Epithelial cell of proximal tubule (primary cell): ENCODE measurements around the gene NCAPG2. TPM values are rescaled to one million over a fixed set of nuclear protein-coding genes. Genes with fewer than 3 reads are reported as not detected.

ENCODE experiments used
- DNase-seq: peaks from one replicate; pipeline ENCODE4 v3.0.0-alpha.2; 2011; ENCODE audit warnings: low read depth
- H3K4me3 ChIP-seq: 2 replicates; pipeline ENCODE4 v1.5.1; 2011; ENCODE audit warnings: low read depth, mild to moderate bottlenecking, low read length
- total RNA-seq: library from RNA; depleted of rRNA; stranded (reverse); fragments of >200 nt; gene quantifications from 2 replicates; pipeline ENCODE4 v1.2.3, GENCODE V29; 2015
- TF ChIP-seq, protein P1 (sequence below): conservative IDR thresholded peaks from 2 replicates; pipeline ENCODE4 v1.5.1; 2012; ENCODE audit warnings: low read depth, mild to moderate bottlenecking, low read length

The NCAPG2 gene
- total RNA-seq, 1 donor from 2014 or later = 30.1 TPM

DNA sequence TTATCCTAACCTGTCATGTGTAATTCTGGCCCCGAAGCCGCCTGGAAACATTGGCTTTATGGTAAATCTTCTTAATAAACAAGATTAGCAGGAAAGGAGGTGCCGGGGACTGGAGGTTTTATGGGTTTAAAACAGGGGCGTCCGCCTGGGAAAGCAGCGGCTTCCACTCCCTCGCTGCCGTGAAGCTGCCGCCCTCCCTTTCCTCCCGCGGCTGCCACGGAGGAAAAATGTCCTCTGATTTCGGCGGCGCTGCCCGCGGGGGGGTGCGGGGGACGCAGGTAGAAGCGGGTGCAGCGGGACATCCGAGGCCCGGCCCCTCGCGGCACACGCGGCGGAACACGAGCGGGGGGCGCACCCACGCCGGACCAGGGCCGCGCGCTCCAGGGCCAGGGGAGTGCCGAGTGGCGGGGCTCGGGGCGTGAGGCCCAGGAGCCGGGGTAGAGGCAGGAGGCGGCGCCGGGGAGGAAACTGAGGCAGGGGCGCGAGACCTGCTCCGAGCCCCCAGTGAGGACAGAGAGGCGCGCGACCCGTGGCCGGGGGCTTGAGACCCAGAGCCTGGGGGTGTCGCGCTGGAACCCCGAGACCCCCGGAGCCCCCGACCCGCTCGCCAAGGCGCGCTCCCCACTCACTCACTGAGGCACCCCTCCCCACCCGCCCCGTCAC is 118.0 kb downstream of the NCAPG2 start:
- H3K4me3 ChIP-seq = peak overlapping the region; percentile 14
- DNase-seq = no peak
- TF ChIP-seq, protein P1, sequence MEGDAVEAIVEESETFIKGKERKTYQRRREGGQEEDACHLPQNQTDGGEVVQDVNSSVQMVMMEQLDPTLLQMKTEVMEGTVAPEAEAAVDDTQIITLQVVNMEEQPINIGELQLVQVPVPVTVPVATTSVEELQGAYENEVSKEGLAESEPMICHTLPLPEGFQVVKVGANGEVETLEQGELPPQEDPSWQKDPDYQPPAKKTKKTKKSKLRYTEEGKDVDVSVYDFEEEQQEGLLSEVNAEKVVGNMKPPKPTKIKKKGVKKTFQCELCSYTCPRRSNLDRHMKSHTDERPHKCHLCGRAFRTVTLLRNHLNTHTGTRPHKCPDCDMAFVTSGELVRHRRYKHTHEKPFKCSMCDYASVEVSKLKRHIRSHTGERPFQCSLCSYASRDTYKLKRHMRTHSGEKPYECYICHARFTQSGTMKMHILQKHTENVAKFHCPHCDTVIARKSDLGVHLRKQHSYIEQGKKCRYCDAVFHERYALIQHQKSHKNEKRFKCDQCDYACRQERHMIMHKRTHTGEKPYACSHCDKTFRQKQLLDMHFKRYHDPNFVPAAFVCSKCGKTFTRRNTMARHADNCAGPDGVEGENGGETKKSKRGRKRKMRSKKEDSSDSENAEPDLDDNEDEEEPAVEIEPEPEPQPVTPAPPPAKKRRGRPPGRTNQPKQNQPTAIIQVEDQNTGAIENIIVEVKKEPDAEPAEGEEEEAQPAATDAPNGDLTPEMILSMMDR = no peak

DNA sequence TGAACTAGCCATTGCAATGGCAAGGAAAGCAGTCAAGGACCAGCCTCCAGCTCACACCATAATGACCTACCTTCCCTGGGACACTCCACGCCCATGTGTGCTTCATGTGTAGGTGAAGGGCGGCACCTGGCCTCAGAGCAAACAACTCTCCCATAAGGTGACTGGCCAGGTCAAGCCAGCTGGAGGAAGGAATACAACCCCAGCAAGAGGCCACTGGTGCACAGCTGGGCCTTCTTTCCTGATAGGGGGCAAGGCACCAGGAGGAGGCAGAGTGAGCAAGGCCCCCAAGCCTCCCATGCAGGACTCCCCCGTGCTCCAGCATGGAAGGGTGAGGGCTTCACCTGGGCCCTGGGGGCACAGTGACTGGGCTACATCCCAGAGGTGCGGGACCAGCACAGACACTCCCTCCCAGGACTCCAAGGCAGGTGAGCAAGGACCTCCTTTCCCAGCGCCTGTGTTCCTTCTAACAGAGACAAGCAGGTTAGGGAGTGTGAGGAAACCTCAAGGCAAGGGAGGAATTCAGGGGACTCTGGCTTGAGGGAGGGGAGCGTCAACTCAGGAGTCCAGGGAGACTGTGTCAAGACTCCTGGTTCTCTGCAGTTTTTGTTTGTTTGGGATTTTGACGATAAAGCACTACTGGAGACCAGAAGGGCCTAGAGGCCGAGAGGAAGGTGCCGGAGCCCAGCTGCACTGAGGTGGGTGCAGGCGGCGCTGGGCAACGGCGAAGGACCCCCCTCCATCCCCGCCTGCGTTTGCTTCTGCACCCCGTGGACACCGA is 118.7 kb downstream of the NCAPG2 start:
- no peak for DNase-seq
- TF ChIP-seq, protein P1 = no peak
- no peak overlapping the region for H3K4me3 ChIP-seq

DNA sequence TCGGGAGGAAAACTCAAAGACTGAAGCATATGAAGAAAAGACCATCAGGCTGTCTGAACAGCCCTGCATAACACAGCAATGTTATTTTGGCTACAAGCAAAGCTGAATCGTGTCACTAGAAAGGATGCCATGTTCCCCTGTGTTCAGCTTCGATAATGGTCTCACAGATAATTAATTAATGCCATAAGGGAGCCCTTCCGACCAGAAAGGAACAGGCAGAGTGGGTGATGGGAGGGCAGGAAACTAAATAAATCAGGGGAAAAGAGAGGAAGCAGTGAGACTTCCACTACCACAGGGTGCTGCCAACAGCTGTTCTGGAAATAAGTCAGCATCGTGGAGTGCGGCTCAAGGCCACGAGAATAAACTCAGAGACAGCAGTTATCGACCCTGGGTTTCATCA is 120.2 kb downstream of the NCAPG2 start:
- no peak overlapping the region for H3K4me3 ChIP-seq
- TF ChIP-seq, protein P1 = no peak
- no peak for DNase-seq

DNA sequence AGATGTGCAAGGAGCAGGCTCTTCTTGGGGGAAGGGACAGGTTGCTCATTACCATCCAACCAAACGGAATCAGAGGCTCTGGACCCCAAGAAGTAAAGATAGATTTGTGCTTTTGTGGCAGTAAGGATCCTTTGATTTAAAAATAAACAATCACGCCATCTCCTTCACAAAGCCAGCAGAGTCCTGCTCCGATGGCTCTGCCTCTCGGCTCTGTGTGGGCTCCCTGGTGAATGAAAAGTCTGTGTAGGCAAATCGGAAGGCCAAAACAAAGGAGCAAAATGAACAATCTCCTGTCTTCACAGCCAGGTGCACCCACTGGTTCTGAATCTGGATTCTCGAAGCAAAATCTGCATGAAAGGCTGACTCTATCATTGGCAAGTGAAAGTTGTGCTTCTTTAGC is 120.8 kb downstream of the NCAPG2 start:
- no peak for DNase-seq
- TF ChIP-seq, protein P1 = no peak
- no peak overlapping the region for H3K4me3 ChIP-seq

DNA sequence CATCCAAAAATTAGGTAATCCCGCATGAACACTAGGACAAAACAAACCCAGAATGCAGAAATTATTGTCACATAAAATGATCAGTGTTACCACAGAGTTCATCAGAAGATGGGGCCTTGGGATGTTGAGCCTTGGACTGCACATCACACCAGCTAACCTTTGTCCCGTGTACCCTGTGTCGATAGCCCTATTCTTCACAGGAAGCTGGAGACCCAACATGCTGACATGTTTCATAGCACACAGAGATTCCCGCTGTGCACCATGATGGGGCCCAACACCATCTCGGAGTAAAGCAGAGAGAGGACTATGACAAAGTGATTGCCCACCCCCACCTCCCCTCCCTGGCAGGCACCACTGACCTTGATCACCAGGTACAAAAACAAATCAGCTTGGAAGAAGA is 121.5 kb downstream of the NCAPG2 start:
- no peak overlapping the region for H3K4me3 ChIP-seq
- DNase-seq = no peak
- TF ChIP-seq, protein P1 = no peak

DNA sequence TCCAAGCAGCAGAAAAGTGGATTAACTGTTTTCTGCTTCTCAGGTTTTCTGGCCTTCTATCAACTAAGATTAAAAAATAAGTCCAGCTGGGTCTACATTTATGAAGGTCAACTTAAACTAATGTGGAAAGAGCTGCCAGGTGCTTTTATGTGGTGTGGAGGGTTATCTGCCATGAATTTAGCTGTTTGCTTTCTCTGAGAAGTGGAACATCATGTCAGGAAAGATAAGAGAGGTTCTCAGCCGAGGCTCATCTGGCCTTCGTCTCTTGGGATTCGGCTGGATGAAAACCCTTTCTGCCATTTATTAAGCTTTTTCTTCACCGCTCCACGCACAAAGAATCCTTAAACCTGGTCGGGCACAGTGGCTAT is 122.5 kb downstream of the NCAPG2 start:
- TF ChIP-seq, protein P1 = no peak
- DNase-seq = no peak
- H3K4me3 ChIP-seq = no peak overlapping the region
